Measurements from ENCODE around the gene SLC22A23.

Gene SLC22A23

DNA sequence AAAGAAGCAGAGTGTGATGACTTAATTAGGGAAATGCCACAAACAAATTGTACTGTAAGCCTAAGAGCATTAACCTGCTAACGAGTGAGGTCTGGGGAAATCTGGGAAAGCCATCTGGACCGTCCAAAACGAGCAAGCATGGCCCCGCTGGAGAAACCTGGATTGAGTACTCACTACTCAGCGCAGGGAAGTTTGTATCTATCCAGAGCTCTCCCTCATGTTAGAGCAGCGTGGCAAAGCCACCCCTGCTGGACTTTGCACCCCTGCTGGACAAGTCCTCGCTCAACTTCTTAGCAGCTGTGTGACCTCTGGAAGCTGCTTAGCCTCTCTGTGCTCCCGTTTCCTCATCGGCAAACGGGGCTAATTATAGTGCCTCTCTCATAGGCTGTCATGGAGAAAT, 160.8 kb downstream of the SLC22A23 start:
- no peak for DNase-seq (ENCODE audit: low spot score)

DNA sequence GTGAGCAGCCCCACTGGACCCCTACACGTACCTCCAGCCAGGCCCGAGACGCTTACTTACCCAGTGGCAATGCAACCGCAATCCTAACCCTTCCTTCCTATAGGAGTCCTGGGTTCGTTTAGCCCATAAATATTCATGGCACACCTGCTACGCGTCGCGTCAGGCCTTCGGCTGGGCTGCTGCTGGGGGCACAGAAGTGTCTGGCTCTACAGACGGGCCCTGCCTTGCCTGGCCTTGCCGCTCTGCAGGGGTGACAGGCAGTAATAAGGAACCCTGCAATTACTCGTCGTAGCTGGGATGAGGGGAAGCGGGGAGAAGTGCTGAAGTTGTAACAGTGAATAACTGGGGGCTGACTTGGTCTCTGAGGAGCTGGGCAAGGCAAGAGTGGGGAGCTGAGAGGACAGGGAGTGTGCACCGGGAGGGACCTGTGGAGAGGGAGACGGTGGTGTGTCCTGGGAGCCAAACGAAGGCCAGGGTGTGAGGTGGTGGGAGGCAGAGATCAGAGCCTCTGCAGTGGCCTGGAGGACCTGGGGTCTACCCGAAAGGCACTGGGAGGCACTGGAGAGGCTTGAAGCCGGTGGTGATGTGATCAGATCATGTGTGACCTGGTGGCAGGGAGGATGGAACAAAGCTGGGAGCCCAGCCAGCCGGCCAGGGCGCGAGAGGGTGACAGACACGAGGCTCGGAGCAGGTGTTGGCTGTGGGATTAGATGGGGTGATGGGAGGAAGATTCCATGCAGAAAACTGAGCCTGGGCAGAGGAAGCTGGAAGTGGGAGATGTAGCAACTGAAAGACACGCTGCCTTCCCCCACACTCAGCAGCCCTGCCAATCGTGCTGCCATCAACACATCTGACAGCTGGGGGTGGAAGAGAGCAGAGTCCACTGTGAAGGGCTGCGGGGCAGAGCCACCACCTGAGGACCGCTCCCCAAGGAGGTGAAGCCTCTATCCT, 161.7 kb downstream of the SLC22A23 start:
- peak; percentile 49 for DNase-seq (ENCODE audit: low spot score)

- DNase-seq (ENCODE audit: low spot score): no peak
Observed at GRCh38 chr6:3294396-3294795, 162.5 kb downstream of the SLC22A23 start.

DNA sequence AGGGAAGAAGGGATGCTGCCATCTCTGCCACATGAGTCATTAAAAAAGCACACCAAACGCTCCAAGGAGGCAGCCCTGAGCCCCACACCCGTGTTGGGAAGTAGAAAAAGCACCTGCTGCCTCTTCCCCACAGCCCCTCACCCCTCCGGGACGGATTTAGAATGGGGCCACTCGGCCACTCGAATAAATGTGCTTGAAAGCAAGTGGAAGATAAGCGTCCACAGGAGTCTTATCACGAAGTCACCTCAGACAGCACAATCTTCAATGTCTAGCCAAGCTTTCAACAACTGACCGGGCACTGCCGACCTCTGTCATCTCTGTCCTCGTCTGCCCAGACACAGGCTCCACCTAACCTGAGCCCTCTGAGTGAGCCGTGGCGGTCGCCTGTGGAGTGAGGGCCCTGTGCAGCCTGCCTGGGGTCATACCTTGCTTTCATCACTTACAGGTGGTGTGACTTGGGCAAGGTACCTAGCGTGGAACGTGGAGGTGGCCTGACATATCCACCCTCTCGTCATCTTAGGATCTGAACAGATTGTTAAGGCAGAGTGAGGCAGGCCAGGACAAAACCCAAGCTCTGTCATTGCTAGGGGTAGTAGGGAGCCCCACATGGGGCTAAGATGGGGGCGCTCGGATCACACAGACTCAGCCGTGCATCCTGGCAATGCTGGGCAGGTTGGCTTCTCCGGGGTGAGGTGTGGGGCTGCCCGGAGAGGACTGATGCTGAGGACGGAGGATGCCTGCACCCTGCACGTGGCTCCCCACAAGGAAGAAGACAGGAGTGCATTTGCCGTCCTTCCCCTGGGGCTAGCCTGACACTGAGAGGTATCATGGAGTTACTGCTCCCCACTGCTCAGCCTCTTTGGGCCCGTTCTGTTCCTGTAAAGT, 163.3 kb downstream of the SLC22A23 start:
- no peak for DNase-seq (ENCODE audit: low spot score)

GRCh38 chr6:3292431-3293197, 164.2 kb downstream of the SLC22A23 start:
- no peak for DNase-seq (ENCODE audit: low spot score)

DNA sequence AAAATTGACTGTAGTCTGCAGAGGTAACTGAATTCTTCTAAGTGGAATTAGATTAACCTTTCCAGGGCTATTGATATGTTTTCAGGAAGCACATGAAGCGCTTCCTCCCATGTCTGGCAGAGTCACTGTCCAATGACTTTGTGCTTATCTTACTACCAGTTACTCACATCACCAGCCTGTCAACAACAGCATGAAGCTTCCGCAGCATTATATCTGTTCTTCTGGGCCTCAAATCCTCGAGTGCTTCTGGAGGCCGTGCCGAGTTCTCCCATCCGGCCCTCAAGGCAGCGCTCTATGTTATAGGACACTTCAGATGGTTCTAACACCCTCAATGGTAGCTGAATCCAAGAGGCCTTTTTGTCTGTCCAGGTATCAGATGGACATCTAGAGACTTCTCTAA, 164.9 kb downstream of the SLC22A23 start:
- DNase-seq (ENCODE audit: low spot score): no peak

- no peak for DNase-seq (ENCODE audit: low spot score)
Observed at GRCh38 chr6:3291346-3291745, 165.5 kb downstream of the SLC22A23 start.

- DNase-seq (ENCODE audit: low spot score): no peak
Observed at GRCh38 chr6:3290931-3291211, 166.0 kb downstream of the SLC22A23 start.

- DNase-seq (ENCODE audit: low spot score): no peak
Observed at GRCh38 chr6:3290149-3290930, 166.5 kb downstream of the SLC22A23 start.

GRCh38 chr6:3289664-3290055, 167.2 kb downstream of the SLC22A23 start:
- no peak for DNase-seq (ENCODE audit: low spot score)

DNA sequence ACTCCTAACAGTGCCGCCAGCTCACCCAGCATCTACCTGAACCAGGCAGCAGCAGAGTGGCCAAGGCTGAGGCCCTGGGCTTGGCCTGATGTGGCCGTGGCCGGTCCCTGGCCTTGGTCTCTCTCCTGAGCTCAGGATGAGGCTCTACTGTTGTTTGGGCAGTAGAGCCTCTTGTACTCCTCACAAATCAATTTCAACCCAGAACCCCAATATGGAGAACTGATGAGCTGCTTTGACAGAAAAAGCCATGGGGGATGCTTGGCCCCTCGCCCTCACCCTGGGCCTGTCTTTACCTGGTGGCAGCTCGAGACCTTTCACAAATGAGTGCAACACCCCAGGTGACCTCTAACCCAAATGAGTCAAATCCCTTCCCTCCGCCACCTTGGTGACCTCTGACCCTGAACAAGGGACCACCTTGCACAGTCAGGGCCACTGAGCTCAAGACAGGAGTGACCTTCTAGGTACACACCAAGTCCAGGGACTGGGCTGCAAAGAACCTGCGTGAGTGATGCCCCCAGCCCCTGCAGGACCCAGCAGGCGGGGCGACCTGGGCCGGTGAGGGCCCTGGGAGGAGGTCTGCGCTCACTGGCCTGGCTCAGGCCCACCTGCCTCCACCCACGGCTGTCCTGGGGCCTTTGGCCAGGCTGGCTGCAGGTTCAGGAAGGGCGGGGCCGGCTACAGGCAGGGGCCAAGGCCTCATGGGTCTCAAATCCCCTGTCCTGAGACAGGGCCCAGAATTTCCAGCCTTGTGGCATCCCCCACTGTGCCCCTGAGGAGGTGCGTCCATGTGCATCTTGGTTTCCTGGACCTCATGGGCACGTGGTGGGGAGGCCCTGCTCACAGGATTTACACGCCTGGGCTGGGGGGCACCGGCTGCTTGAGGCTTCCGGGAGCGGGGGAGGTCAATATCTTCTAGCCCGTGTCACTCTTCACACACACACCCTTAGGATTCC, 167.9 kb downstream of the SLC22A23 start:
- DNase-seq (ENCODE audit: low spot score): no peak

DNA sequence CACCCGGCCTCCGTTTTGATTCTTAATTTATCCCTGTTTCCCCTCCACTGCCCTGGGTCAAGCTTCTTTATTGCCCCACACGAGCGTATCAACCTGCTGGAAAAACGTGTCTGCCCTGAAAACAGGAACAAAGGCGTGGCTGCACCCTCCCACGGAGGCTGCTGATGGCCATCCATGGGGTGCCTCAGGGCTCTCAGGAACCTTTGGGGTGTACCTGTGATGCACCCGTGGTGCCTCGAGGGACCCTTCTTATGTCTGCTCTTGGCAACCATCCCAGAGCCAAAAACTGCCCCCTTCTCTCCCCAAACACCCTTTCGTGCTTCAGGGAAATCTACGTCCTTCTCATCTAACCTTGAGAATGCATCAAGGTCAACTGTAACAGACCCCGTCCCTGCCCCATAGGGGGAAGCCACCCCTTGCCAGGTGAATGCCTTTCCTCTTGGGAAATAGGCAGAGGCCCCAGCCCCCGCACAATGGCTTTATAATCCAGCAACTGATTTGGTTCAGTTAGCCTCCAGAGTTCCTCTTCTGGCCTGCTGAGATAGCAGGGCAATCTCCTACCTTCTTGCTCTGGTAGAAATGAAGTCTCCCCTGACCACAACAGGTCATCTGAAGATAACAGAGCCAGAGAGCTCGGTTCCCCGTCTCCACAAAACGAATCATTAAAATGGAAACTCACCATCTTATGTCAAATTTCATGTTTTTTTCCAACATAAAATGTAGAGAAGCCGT, 168.7 kb downstream of the SLC22A23 start:
- no peak for DNase-seq (ENCODE audit: low spot score)

- DNase-seq (ENCODE audit: low spot score): no peak
Observed at GRCh38 chr6:3287308-3287707, 169.5 kb downstream of the SLC22A23 start.

GRCh38 chr6:3286641-3287171, 170.1 kb downstream of the SLC22A23 start:
- DNase-seq (ENCODE audit: low spot score): no peak

DNA sequence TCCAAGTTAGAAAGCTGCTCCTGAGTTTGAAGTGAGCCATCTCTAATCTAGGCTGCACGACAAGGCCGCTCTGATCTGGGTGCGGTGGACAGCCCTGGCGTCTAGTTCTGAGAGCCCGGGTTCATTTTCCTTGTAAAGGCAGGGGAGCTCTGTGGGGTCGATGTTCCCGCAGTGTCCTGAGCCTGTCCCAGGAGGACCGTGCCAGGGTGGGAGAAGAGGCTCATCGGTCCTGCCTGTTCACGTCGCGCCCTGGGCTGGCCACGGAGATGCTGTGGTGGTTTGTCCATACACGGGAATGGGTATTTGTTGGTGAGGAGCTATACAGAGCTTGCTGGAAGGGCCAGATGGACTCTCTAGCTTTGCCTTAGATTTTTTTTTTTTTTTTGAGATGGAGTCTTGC, 171.1 kb downstream of the SLC22A23 start:
- DNase-seq (ENCODE audit: low spot score): no peak

GRCh38 chr6:3285049-3285639, 171.7 kb downstream of the SLC22A23 start:
- peak; percentile 64 for DNase-seq (ENCODE audit: low spot score)

- DNase-seq (ENCODE audit: low spot score): peak; percentile 39
Observed at GRCh38 chr6:3284436-3284876, 172.4 kb downstream of the SLC22A23 start.

GRCh38 chr6:3283641-3284435, 173.0 kb downstream of the SLC22A23 start:
- DNase-seq (ENCODE audit: low spot score): no peak
